ENCODE results near the gene TEDC2.

Gene TEDC2

GRCh38 chr16:2513405-2514332 is 53.8 kb downstream of the TEDC2 start, which contains the start of gene ATP6V0C:
Gene ATP6V0C (plus strand): TSS chr16:2513952. CDS start chr16:2514104, 152 bp downstream.
- peak; percentile 75 for DNase-seq (ENCODE audit: low read depth)
